ENCODE results near the gene MCCD1. TPM values are rescaled to one million over a fixed set of nuclear protein-coding genes. Genes with fewer than 3 reads are reported as not detected.

MCCD1 gene
- polyA plus RNA-seq, 2 of the 4 experiments (the other 2 are of a cell fraction), result not detected

- TF ChIP-seq, protein P1, sequence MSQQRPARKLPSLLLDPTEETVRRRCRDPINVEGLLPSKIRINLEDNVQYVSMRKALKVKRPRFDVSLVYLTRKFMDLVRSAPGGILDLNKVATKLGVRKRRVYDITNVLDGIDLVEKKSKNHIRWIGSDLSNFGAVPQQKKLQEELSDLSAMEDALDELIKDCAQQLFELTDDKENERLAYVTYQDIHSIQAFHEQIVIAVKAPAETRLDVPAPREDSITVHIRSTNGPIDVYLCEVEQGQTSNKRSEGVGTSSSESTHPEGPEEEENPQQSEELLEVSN (IDR thresholded peaks at IDR 0.05; ENCODE audit: borderline replicate concordance, low read depth), result no peak
- no peak for TF ChIP-seq RAD21 (conservative IDR thresholded peaks at IDR 0.05 in 1 of 2, IDR thresholded peaks at IDR 0.05 in 1 of 2)
- TF ChIP-seq TFCP2L1 (CRISPR knock-in tag; IDR thresholded peaks at IDR 0.05), result no peak
- TF ChIP-seq ESRRA (IDR thresholded peaks at IDR 0.05; ENCODE audit: borderline replicate concordance, low read length), result no peak
- no peak for TF ChIP-seq CHD4 (IDR thresholded peaks at IDR 0.05; ENCODE audit: borderline replicate concordance)
- TF ChIP-seq FOSB (CRISPR knock-in tag; IDR thresholded peaks at IDR 0.05), result no peak
- no peak for TF ChIP-seq HOXB5 (CRISPR knock-in tag; IDR thresholded peaks at IDR 0.05)
Observed at GRCh38 chr6:31528307-31528777, 420 bp upstream of the MCCD1 start (continued).

DNA sequence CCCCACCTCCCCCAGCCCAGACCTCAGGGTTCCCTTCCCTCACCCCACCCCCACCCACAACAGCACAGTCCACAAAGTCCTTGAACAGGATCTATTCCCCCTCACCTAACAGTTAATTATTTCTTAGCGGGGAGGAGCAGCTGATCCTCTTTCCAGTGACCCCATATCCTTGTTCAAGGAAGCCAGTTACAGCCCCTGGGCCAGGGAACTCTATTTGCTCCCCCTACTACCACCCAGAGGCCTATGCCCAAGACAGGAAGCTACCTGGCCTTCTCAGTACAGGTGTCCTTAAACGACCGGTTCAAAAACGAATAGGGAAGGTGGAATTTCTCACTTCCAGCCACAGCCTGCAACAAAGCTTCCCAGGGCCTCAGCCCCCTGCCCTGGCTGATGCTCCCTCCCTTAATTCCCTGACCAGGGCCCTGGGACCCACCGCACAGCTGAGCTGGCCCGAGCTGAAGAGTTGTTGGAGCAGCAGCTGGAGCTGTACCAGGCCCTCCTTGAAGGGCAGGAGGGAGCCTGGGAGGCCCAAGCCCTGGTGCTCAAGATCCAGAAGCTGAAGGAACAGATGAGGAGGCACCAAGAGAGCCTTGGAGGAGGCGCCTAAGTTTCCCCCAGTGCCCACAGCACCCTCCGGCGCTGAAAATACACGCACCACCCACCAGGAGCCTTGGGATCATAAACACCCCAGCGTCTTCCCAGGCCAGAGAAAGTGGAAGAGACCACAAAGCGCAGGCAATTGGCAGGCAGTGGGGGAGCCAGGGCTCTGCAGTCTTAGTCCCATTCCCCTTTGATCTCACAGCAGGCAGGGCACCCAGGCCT lies 778 bp downstream of the MCCD1 start:
- POLR2A ChIA-PET, result no interaction called here
- no peak overlapping the region for H3K27ac ChIP-seq
- TF ChIP-seq POLR2AphosphoS2 (conservative IDR thresholded peaks at IDR 0.05; ENCODE audit: low read length) (0 out of 2 replicates have a peak, but pooled peaks have one; percentile 78), ZFP36 (IDR thresholded peaks at IDR 0.05; ENCODE audit: borderline replicate concordance, partially characterized antibody) (no peak), MAX (IDR thresholded peaks at IDR 0.05) (no peak)
- H3K4me1 ChIP-seq, result no peaks in the 10 kb centered on the region
- CTCF ChIA-PET, result interaction anchor here (1.7 kb wide), 1 partner anchor 36 kb away, joined by 7 read pairs; no protein-coding TSS in a partner anchor
- DNase-seq (ENCODE audit: low read depth in 1 of 2, low spot score in 1 of 2) (no peak), ATAC-seq (peak; percentile 5 to 16; a peak in 3 of 6 replicates), FAIRE-seq (no peak)
- WGBS (ENCODE audit: missing lambda C conversion rate), result 78% methylated on average over 12 of the region's 12 CpGs
- H3K9me3 ChIP-seq, result no peaks in the 10 kb centered on the region
- no peak overlapping the region for H3K4me2 ChIP-seq
- H3K4me3 ChIP-seq, result no peak overlapping the region

DNA sequence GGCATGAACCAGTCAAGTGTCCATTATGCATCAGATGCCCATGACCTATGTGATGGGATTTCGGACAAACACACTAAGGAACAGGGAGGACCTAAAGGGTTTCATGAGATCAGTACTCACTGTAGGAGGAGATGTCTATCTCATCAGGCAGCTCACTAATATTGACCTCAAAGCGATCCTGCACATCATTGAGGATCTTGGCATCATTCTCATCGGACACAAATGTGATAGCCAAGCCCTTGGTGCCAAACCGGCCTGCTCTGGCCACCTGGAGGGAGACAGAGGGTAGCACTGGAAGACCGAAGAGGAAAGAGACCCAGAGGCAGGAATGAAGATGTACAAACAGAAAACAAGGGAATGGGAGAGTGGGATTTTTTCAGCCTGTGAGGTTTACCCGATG lies 1.9 kb downstream of the MCCD1 start:
- FAIRE-seq (no peak), DNase-seq (ENCODE audit: low read depth in 1 of 2, low spot score in 1 of 2) (no peak), ATAC-seq (0 out of 6 replicates have a peak, but pooled peaks of 1 of the 2 experiments have one; percentile 4)
- Histone ChIP-seq H3K4me1 (no peaks in the 10 kb centered on the region), H3K4me3 (no peak overlapping the region), H3K9me3 (no peaks in the 10 kb centered on the region), H3K4me2 (no peak overlapping the region), H3K27ac (no peak overlapping the region)
- WGBS (ENCODE audit: missing lambda C conversion rate), result 74% methylated on average over 5 of the region's 6 CpGs
- TF ChIP-seq CHD2 (IDR thresholded peaks at IDR 0.05; ENCODE audit: low read length, partially characterized antibody), result no peak
- TF ChIP-seq SREBF2 (IDR thresholded peaks at IDR 0.05), result no peak
- no peak for TF ChIP-seq FOXS1 (CRISPR knock-in tag; IDR thresholded peaks at IDR 0.05)
- no peak for TF ChIP-seq RFX5 (IDR thresholded peaks at IDR 0.05)
- TF ChIP-seq RARB (CRISPR knock-in tag; IDR thresholded peaks at IDR 0.05), result no peak
- TF ChIP-seq EHMT2 (IDR thresholded peaks at IDR 0.05; ENCODE audit: low read depth), result no peak
- no peak for TF ChIP-seq USF2 (IDR thresholded peaks at IDR 0.05)
- TF ChIP-seq RNF2 (IDR thresholded peaks at IDR 0.05; ENCODE audit: borderline replicate concordance, low read depth), result no peak
- no peak for TF ChIP-seq KDM5A (IDR thresholded peaks at IDR 0.05)
- TF ChIP-seq FOSB (CRISPR knock-in tag; IDR thresholded peaks at IDR 0.05), result no peak
- TF ChIP-seq KDM1A (IDR thresholded peaks at IDR 0.05; ENCODE audit: low read depth), result no peak
- TF ChIP-seq CEBPB (IDR thresholded peaks at IDR 0.05), result no peak
- TF ChIP-seq, protein P2, sequence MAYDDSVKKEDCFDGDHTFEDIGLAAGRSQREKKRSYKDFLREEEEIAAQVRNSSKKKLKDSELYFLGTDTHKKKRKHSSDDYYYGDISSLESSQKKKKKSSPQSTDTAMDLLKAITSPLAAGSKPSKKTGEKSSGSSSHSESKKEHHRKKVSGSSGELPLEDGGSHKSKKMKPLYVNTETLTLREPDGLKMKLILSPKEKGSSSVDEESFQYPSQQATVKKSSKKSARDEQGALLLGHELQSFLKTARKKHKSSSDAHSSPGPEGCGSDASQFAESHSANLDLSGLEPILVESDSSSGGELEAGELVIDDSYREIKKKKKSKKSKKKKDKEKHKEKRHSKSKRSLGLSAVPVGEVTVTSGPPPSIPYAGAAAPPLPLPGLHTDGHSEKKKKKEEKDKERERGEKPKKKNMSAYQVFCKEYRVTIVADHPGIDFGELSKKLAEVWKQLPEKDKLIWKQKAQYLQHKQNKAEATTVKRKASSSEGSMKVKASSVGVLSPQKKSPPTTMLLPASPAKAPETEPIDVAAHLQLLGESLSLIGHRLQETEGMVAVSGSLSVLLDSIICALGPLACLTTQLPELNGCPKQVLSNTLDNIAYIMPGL (CRISPR knock-in tag; IDR thresholded peaks at IDR 0.05; ENCODE audit: borderline replicate concordance), result no peak
- no peak for TF ChIP-seq HEYL (CRISPR knock-in tag; IDR thresholded peaks at IDR 0.05)
- ChIA-PET CTCF (interaction anchor here (1.2 kb wide), 1 partner anchor 36 kb away, joined by 3 read pairs; no protein-coding TSS in a partner anchor), POLR2A (no interaction called here)

Measured in A549 (cell line).